DMS53 treated with DMSO at 0.1 percent for 48 hours (cell line): ENCODE results near the gene FOXI1.
"Not testable (repeated sequence)": the region's sequence is repeated elsewhere in the genome, so short reads cannot be mapped to it uniquely, and the experiment has no call there.

Experiments used
- DNase-seq: peaks from one replicate; lab custom pipeline; 2025; ENCODE audit not compliant: unreplicated experiment; lab: John Stamatoyannopoulos, UW

FOXI1 gene

GRCh38 chr5:170092455-170093101 is 13.1 kb upstream of the FOXI1 start:
- DNase-seq, result no peak

- DNase-seq, result not testable (repeated sequence)
Measured at GRCh38 chr5:170094329-170094728, 11.4 kb upstream of the FOXI1 start.

- DNase-seq, result no peak
Measured at GRCh38 chr5:170095646-170096045, 10.1 kb upstream of the FOXI1 start.

GRCh38 chr5:170097934-170098333 is 7.8 kb upstream of the FOXI1 start:
- no peak for DNase-seq

- DNase-seq, result peak; percentile 5
Measured at GRCh38 chr5:170100066-170100943, 5.4 kb upstream of the FOXI1 start.

GRCh38 chr5:170103447-170103846 is 2.2 kb upstream of the FOXI1 start:
- no peak for DNase-seq

- no peak for DNase-seq
Measured at GRCh38 chr5:170104299-170104698, 1.4 kb upstream of the FOXI1 start.

GRCh38 chr5:170104710-170105109 is 987 bp upstream of the FOXI1 start:
- DNase-seq, result no peak

- DNase-seq, result no peak
Measured at GRCh38 chr5:170107674-170108073, 2.0 kb downstream of the FOXI1 start.

- DNase-seq, result no peak
Measured at GRCh38 chr5:170108266-170108785, 2.6 kb downstream of the FOXI1 start.

- DNase-seq, result no peak
Measured at GRCh38 chr5:170109059-170110031, 3.6 kb downstream of the FOXI1 start.

- no peak for DNase-seq
Measured at GRCh38 chr5:170110403-170111087, 4.8 kb downstream of the FOXI1 start.

GRCh38 chr5:170111088-170111785 is 5.5 kb downstream of the FOXI1 start:
- DNase-seq, result no peak

GRCh38 chr5:170112876-170113521 is 7.3 kb downstream of the FOXI1 start:
- DNase-seq, result no peak

GRCh38 chr5:170113522-170113900 is 7.8 kb downstream of the FOXI1 start:
- no peak for DNase-seq

GRCh38 chr5:170114271-170114670 is 8.6 kb downstream of the FOXI1 start:
- DNase-seq, result no peak

- DNase-seq, result no peak
Measured at GRCh38 chr5:170115925-170116324, 10.2 kb downstream of the FOXI1 start.

GRCh38 chr5:170117736-170118135 is 12.0 kb downstream of the FOXI1 start:
- DNase-seq, result no peak

- no peak for DNase-seq
Measured at GRCh38 chr5:170120576-170120975, 14.9 kb downstream of the FOXI1 start.
